ENCODE measurements around the gene STK38. TPM values are rescaled to one million over a fixed set of nuclear protein-coding genes. Genes with fewer than 3 reads are reported as not detected.

The STK38 gene
- total and polyA plus RNA-seq, 2 experiments from 2014 or later: 17.1 to 35.3 TPM

DNA sequence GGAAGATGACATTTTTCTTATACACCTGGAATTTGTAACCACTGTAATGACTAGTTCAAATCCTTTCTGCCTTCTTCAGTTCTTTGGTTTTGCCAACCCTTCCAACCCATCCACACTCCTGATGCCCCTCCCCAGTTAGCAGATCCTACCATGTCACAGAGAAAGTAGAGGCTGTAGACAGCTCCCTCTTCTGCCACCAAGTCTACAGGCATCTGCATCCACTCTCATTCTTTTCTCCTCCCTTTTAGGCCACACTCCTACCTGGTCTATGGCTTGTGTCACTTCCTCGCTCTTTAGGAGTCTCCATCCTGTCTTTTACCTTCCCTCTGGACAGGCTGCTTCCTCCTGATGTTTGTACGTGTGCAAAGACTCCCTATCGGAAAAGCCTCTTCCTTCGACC lies 13.5 kb upstream of the STK38 start:
- TF ChIP-seq, protein P1, sequence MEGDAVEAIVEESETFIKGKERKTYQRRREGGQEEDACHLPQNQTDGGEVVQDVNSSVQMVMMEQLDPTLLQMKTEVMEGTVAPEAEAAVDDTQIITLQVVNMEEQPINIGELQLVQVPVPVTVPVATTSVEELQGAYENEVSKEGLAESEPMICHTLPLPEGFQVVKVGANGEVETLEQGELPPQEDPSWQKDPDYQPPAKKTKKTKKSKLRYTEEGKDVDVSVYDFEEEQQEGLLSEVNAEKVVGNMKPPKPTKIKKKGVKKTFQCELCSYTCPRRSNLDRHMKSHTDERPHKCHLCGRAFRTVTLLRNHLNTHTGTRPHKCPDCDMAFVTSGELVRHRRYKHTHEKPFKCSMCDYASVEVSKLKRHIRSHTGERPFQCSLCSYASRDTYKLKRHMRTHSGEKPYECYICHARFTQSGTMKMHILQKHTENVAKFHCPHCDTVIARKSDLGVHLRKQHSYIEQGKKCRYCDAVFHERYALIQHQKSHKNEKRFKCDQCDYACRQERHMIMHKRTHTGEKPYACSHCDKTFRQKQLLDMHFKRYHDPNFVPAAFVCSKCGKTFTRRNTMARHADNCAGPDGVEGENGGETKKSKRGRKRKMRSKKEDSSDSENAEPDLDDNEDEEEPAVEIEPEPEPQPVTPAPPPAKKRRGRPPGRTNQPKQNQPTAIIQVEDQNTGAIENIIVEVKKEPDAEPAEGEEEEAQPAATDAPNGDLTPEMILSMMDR (IDR thresholded peaks at IDR 0.05; ENCODE audit: low read depth, low read length): no peak
- H3K27ac ChIP-seq: no peak overlapping the region
- no peaks in the 10 kb centered on the region for H3K9me3 ChIP-seq (ENCODE audit: low read depth)
- H3K36me3 ChIP-seq: no peaks in the 10 kb centered on the region
- H3K4me1 ChIP-seq (ENCODE audit: low read depth): peaks cover 7% of the 10 kb centered on the region
- DNase-seq (ENCODE audit: low read depth in 1 of 2, low spot score in 1 of 2): no peak
- no peak overlapping the region for H3K4me3 ChIP-seq
- H3K27me3 ChIP-seq: no peaks in the 10 kb centered on the region

DNA sequence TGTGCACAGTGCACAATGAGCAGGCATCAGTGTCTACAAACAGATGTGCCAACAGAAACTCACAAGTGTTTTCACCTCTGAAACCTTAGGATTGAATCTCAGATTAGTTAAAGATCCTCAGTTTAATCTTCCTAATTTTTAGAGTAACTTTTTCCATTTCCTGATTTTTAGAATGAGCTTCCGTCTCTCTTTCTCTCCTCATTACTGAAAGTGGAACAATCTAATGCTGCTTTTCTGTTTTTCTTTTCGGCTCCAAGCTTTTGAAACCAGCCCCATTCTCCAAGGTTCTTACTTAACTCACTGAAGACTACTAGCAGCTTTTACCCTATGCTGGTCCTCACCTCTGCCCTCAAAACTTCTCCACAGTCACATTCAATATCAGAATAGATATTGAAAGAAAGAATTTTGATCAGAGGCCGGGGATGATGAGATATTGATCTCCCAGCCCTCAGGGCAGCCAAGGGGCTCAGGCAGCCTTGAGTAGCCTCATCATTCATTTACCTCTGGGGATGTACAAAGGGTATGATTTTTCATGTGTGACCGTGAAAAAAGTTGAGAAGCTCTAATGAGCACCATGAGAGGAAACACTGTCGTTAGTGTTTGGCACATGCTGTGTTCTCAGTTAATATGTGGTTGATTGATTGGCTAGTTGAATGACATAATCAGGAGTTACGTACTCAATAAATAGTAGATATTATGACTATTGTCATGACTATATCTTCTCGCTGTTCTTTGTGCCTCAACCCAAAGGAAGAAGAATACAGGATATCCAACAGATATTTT lies 11.9 kb upstream of the STK38 start:
- Histone ChIP-seq H3K27me3 (no peaks in the 10 kb centered on the region), H3K4me3 (no peak overlapping the region), H3K4me1 (ENCODE audit: low read depth) (peaks cover 13% of the 10 kb centered on the region), H3K27ac (no peak overlapping the region), H3K36me3 (no peaks in the 10 kb centered on the region), H3K9me3 (ENCODE audit: low read depth) (no peaks in the 10 kb centered on the region)
- TF ChIP-seq, protein P1 (IDR thresholded peaks at IDR 0.05; ENCODE audit: low read depth, low read length): no peak
- DNase-seq (ENCODE audit: low read depth in 1 of 2, low spot score in 1 of 2): no peak

DNA sequence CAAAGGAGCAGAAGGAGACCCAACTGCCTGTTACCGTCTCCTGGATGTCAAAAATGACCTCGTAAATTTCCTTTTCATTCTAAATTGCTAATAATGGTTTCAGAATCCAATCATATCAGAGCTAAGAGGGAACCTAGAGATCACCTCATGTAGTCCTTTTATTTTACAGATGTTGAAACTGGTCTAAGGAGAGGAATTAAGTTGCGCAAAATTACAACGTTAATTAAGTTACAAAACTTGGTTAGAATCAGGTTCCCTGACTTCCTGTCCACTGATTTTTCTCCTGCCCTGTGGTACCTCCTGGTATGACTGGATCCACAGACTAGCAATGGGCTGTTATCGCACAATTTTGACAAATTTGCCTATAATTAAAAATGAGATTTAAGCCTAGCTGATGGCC lies 9.0 kb upstream of the STK38 start:
- Histone ChIP-seq H3K27ac (no peak overlapping the region), H3K27me3 (no peaks in the 10 kb centered on the region), H3K4me3 (no peak overlapping the region), H3K36me3 (no peaks in the 10 kb centered on the region), H3K9me3 (ENCODE audit: low read depth) (no peaks in the 10 kb centered on the region), H3K4me1 (ENCODE audit: low read depth) (peaks cover 6% of the 10 kb centered on the region)
- no peak for DNase-seq (ENCODE audit: low read depth in 1 of 2, low spot score in 1 of 2)
- TF ChIP-seq, protein P1 (IDR thresholded peaks at IDR 0.05; ENCODE audit: low read depth, low read length): no peak

DNA sequence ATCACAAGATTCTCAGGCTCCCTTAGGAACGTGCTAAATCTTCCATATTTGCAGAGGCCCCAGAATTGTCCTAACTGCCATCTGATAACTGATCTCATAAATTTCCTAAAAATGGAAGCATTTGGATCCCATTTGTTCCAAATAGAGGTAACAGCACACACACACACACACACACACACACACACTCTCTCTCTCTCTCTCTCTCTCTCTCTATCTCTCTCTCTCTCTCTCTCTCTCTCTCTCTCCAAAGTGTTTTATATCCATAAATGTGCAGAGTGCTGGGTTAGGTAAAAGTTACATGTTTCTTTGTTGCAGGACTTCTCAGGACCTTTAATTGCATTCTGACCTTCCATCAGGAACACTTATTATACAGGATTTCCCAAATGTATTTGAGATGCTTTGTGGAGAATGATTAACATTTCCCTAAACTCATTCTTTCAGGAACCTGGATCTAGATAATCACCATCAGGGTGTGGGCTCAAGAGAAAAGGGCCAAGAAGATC lies 8.5 kb upstream of the STK38 start:
- no peaks in the 10 kb centered on the region for H3K27me3 ChIP-seq
- H3K9me3 ChIP-seq (ENCODE audit: low read depth): no peaks in the 10 kb centered on the region
- no peak overlapping the region for H3K4me3 ChIP-seq
- H3K36me3 ChIP-seq: no peaks in the 10 kb centered on the region
- TF ChIP-seq, protein P1 (IDR thresholded peaks at IDR 0.05; ENCODE audit: low read depth, low read length): no peak
- no peak overlapping the region for H3K27ac ChIP-seq
- H3K4me1 ChIP-seq (ENCODE audit: low read depth): peaks cover 6% of the 10 kb centered on the region
- no peak for DNase-seq (ENCODE audit: low read depth in 1 of 2, low spot score in 1 of 2)

DNA sequence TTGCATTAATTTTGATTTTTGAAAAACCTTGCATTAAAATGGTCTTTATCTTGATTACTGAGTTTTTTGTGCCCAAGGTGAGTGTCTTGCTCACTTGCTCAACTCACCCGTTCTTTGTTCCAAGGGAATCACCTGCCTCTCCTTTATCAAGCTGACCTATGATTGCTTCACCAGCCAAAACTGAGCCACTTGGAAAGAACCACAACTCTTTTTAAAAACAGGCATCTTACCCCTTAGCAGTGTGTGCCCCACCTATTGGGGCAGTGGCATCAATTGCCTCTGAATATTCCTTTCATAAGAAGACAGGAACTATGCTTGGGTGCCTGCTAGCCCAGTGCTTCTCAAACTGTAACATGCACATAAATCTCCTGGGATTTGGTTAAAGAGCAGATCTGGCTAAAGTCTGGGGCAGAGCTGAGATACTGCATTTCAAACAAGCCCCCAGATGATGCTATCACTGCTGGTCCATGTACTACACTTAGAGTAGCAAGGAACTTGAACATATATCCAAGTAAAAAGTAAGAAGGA lies 3.3 kb upstream of the STK38 start:
- H3K36me3 ChIP-seq: no peaks in the 10 kb centered on the region
- no peak for DNase-seq (ENCODE audit: low read depth in 1 of 2, low spot score in 1 of 2)
- H3K27ac ChIP-seq: no peak overlapping the region
- TF ChIP-seq, protein P1 (IDR thresholded peaks at IDR 0.05; ENCODE audit: low read depth, low read length): no peak
- H3K9me3 ChIP-seq (ENCODE audit: low read depth): no peaks in the 10 kb centered on the region
- H3K4me3 ChIP-seq: no peak overlapping the region
- no peaks in the 10 kb centered on the region for H3K27me3 ChIP-seq
- H3K4me1 ChIP-seq (ENCODE audit: low read depth): peaks cover 13% of the 10 kb centered on the region
